ENCODE results near the gene PHF21A. TPM values are rescaled to one million over a fixed set of nuclear protein-coding genes. Genes with fewer than 3 reads are reported as not detected.

The PHF21A gene
- polyA plus RNA-seq, 3 donors: 6.2 to 95.2 (median 14.0) TPM

DNA sequence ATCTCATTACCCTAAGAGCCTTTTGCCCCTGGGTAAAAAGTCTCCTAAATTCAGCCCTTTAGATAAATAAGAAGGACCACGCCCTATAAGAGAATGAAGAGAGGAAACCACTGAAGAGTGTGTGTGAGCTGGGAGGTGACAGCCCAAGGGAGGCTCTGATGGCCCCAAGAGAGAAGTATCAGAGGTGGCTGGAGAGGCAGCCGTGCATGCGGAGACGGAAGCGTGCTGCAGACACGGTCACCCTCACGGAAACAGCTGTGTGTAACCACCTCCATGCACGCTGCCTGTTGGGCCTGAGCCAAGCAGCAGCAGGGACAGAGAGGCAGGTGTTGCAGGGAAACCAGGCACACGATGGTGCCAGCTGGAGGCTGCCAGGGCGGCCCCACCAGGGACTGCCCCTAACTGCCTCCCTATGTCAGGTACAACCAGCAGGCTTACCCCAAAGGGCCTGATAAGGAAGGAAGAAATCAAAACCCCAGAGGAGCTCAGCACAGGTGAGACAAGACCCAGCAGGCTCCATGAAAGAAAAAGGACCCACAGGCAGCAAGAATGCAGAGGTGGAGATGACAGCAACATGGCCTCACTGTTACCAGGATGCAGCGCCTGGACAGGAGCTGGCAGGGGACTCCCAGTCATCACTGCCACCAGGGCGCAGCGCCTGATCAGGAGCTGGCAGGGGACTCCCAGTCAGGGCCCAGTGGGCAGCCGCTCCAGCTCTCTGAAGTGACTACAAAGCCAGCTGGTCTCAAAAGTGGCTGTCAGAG, 191.0 kb downstream of the PHF21A start:
- Histone ChIP-seq H3K4me3 (replicated peaks in 1 of 3; ENCODE audit: low read depth in 2 of 3, low read length in 3 of 3) (no peak overlapping the region), H3K4me2 (replicated peaks; ENCODE audit: extremely low read depth, low read length, poor library complexity, severe bottlenecking) (peak overlapping the region; percentile 12), H3K9ac (ENCODE audit: insufficient read depth, low read length, poor library complexity, severe bottlenecking) (no peak overlapping the region), H4K20me1 (ENCODE audit: insufficient read depth, low read length) (peaks cover 55% of the 10 kb centered on the region), H3K36me3 (replicated peaks in 1 of 2; ENCODE audit: control insufficient read depth in 1 of 2, insufficient read depth in 2 of 2, low read length in 2 of 2) (peaks cover 25 to 33% of the 10 kb centered on the region in 2 donors), H3K79me2 (ENCODE audit: insufficient read depth, low read length) (peaks cover 38% of the 10 kb centered on the region), H2AFZ (ENCODE audit: insufficient read depth, low read depth, low read length, poor library complexity, severe bottlenecking) (no peak overlapping the region), H3K9me3 (replicated peaks in 1 of 2; ENCODE audit: control insufficient read depth in 1 of 2, insufficient read depth in 1 of 2, low read length in 2 of 2) (no peaks in the 10 kb centered on the region), H3K27me3 (ENCODE audit: control insufficient read depth in 2 of 2, insufficient read depth in 2 of 2, low read length in 2 of 2) (no peaks in the 10 kb centered on the region), H3K4me1 (ENCODE audit: control insufficient read depth in 1 of 2, insufficient read depth in 2 of 2, low read length in 2 of 2) (peaks cover 60% of the 10 kb centered on the region in 2 donors), H3K27ac (ENCODE audit: low read depth in 1 of 2, low read length in 2 of 2) (peak overlapping the region; percentile 38 to 56)
- 55% methylated on average over 14 of the region's 14 CpGs for WGBS (ENCODE audit: insufficient coverage)
- DNase-seq: peak in 2 of 3 donors; percentile 20 to 37
- Mint-ChIP-seq H3K27ac (peak overlapping the region in 6 of 7 donors; percentile 72 to 83 (median 79)), H3K4me3 (peak overlapping the region; percentile 16 to 33), H3K27me3 (ENCODE audit: low read depth in 3 of 3) (peaks cover 0 to 3% (median 0%) of the 10 kb centered on the region in 3 donors), H3K36me3 (peaks cover 30 to 52% of the 10 kb centered on the region in 2 donors), H3K9me3 (no peaks in the 10 kb centered on the region), H3K4me1 (peaks cover 67% of the 10 kb centered on the region)
- TF ChIP-seq, protein P1, sequence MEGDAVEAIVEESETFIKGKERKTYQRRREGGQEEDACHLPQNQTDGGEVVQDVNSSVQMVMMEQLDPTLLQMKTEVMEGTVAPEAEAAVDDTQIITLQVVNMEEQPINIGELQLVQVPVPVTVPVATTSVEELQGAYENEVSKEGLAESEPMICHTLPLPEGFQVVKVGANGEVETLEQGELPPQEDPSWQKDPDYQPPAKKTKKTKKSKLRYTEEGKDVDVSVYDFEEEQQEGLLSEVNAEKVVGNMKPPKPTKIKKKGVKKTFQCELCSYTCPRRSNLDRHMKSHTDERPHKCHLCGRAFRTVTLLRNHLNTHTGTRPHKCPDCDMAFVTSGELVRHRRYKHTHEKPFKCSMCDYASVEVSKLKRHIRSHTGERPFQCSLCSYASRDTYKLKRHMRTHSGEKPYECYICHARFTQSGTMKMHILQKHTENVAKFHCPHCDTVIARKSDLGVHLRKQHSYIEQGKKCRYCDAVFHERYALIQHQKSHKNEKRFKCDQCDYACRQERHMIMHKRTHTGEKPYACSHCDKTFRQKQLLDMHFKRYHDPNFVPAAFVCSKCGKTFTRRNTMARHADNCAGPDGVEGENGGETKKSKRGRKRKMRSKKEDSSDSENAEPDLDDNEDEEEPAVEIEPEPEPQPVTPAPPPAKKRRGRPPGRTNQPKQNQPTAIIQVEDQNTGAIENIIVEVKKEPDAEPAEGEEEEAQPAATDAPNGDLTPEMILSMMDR (IDR thresholded peaks at IDR 0.05): no peak
- intact Hi-C loops (cut with micrococcal nuclease): no loop called here

DNA sequence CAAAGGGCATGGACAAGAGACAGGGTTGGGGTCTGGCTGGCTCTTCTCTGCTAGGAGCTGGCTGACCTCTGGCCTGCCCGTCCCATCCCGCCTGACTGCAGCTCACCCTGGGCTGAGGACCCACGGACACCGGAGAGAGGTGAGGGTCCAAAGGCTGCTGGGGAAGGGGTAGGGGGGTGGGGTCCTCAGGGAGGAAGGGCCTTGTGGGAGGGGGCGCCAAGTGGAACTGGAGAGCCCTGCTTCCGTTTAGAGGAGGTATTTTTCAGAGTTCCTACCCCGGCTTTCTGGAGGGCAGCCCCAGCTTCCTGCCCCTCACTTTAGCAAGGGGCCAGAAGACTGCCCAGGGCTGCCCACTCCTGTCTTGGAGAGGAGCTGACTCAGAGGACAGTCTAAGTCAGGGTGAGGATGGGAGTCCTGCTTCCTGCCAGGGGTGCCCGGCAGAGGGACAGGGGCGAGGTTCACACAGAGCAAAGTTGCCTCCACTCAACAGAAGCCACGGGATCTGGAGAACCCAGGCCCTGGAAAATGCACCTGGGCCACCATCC, 191.7 kb downstream of the PHF21A start:
- Histone ChIP-seq H3K4me3 (replicated peaks in 1 of 3; ENCODE audit: low read depth in 2 of 3, low read length in 3 of 3) (no peak overlapping the region), H4K20me1 (ENCODE audit: insufficient read depth, low read length) (peaks cover 55% of the 10 kb centered on the region), H3K9me3 (replicated peaks in 1 of 2; ENCODE audit: control insufficient read depth in 1 of 2, insufficient read depth in 1 of 2, low read length in 2 of 2) (no peaks in the 10 kb centered on the region), H3K4me1 (ENCODE audit: control insufficient read depth in 1 of 2, insufficient read depth in 2 of 2, low read length in 2 of 2) (peaks cover 53 to 54% of the 10 kb centered on the region in 2 donors), H3K27ac (ENCODE audit: low read depth in 1 of 2, low read length in 2 of 2) (peak overlapping the region; percentile 38 to 56), H2AFZ (ENCODE audit: insufficient read depth, low read depth, low read length, poor library complexity, severe bottlenecking) (no peak overlapping the region), H3K79me2 (ENCODE audit: insufficient read depth, low read length) (peaks cover 32% of the 10 kb centered on the region), H3K27me3 (ENCODE audit: control insufficient read depth in 2 of 2, insufficient read depth in 2 of 2, low read length in 2 of 2) (no peaks in the 10 kb centered on the region), H3K4me2 (replicated peaks; ENCODE audit: extremely low read depth, low read length, poor library complexity, severe bottlenecking) (peak overlapping the region; percentile 12), H3K36me3 (replicated peaks in 1 of 2; ENCODE audit: control insufficient read depth in 1 of 2, insufficient read depth in 2 of 2, low read length in 2 of 2) (peaks cover 18 to 26% of the 10 kb centered on the region in 2 donors), H3K9ac (ENCODE audit: insufficient read depth, low read length, poor library complexity, severe bottlenecking) (no peak overlapping the region)
- TF ChIP-seq, protein P1 (IDR thresholded peaks at IDR 0.05): no peak
- Mint-ChIP-seq H3K9me3 (no peaks in the 10 kb centered on the region), H3K4me3 (peak overlapping the region in 1 of 2 donors; percentile 33), H3K36me3 (peaks cover 24 to 45% of the 10 kb centered on the region in 2 donors), H3K27ac (peak overlapping the region in 6 of 7 donors; percentile 71 to 83 (median 78)), H3K27me3 (ENCODE audit: low read depth in 3 of 3) (peaks cover 0 to 6% (median 3%) of the 10 kb centered on the region in 3 donors), H3K4me1 (peaks cover 60% of the 10 kb centered on the region)
- WGBS (ENCODE audit: insufficient coverage): 93% methylated on average over 4 of the region's 10 CpGs
- DNase-seq: peak in 1 of 3 donors; percentile 11
- intact Hi-C loops (cut with micrococcal nuclease): no loop called here

Data from CD14-positive monocyte (primary cell).